Neural cell (in vitro differentiated cells): Measurements from ENCODE around the gene CT45A10. TPM values are rescaled to one million over a fixed set of nuclear protein-coding genes. Genes with fewer than 3 reads are reported as not detected.
"Not testable (repeated sequence)": the region's sequence is repeated elsewhere in the genome, so short reads cannot be mapped to it uniquely, and the experiment has no call there.

Source experiments
- H2AFZ ChIP-seq: fragments of 200-600, 300-800 bp; sonication (generic), shearing (Covaris generic); 2 replicates; pipeline ENCODE4 v1.6.0; 2014; ENCODE audit warnings: low read depth, mild to moderate bottlenecking, antibody characterized with exemption, low read length, moderate library complexity
- H3F3A ChIP-seq: fragments of 200-600 bp; shearing (Covaris generic); 2 replicates; pipeline ENCODE4 v1.6.1; 2016; ENCODE audit warnings: mild to moderate bottlenecking, moderate library complexity, mixed read lengths, antibody characterized with exemption, low read length; ENCODE audit not compliant: insufficient read depth, poor library complexity, severe bottlenecking
- H3K27ac ChIP-seq: fragments of 200-600, 300-800 bp; sonication (generic), shearing (Covaris generic); 2 replicates; pipeline ENCODE4 v1.5.1; 2014; ENCODE audit warnings: mild to moderate bottlenecking, low read length, moderate library complexity
- H3K27me3 ChIP-seq: fragments of 300-800, 200-600 bp; sonication (generic), shearing (Covaris generic); 2 replicates; pipeline ENCODE4 v1.6.0; 2014; ENCODE audit warnings: mild to moderate bottlenecking, low read depth, low read length, moderate library complexity; ENCODE audit not compliant: insufficient read depth
- H3K36me3 ChIP-seq: fragments of 300-800, 200-600 bp; sonication (generic), shearing (Covaris generic); 2 replicates; pipeline ENCODE4 v1.5.1; 2014; ENCODE audit warnings: mild to moderate bottlenecking, antibody characterized with exemption, low read length, moderate library complexity; ENCODE audit not compliant: insufficient read depth
- H3K4me2 ChIP-seq: fragments of 300-800, 200-600 bp; sonication (generic), shearing (Covaris generic); 2 replicates; pipeline ENCODE4 v1.6.0; 2014; ENCODE audit warnings: mild to moderate bottlenecking, low read length
- H3K4me3 ChIP-seq: fragments of 300-800, 200-600 bp; sonication (generic), shearing (Covaris generic); 2 replicates; pipeline ENCODE4 v1.5.1; 2014; ENCODE audit warnings: mild to moderate bottlenecking, low read length, moderate library complexity
- H3K79me2 ChIP-seq: fragments of 200-600 bp; shearing (Covaris generic); replicated peaks from 2 replicates; pipeline ENCODE4 v1.6.0; 2014; ENCODE audit warnings: mild to moderate bottlenecking, low read length, moderate library complexity; ENCODE audit not compliant: insufficient read depth
- H3K9ac ChIP-seq: fragments of 300-800, 200-600 bp; sonication (generic), shearing (Covaris generic); 2 replicates; pipeline ENCODE4 v1.6.1; 2016; ENCODE audit warnings: mild to moderate bottlenecking, low read length, mixed read lengths
- H3K9me2 ChIP-seq: fragments of 200-600 bp; shearing (Covaris generic); 2 replicates; pipeline ENCODE4 v1.6.1; 2016; ENCODE audit warnings: mild to moderate bottlenecking, low read length, mixed read lengths; ENCODE audit not compliant: insufficient read depth
- H3K9me3 ChIP-seq: fragments of 200-600, 300-800 bp; sonication (generic), shearing (Covaris generic); 2 replicates; pipeline ENCODE4 v1.6.1; 2016; ENCODE audit warnings: mild to moderate bottlenecking, mixed run types, low read length, moderate library complexity, mixed read lengths
- H4K20me1 ChIP-seq: fragments of 200-600 bp; shearing (Covaris generic); 2 replicates; pipeline ENCODE4 v1.6.1; 2016; ENCODE audit warnings: mild to moderate bottlenecking, mixed run types; ENCODE audit not compliant: insufficient read depth
- polyA plus RNA-seq: library from polyadenylated mRNA; depleted of rRNA; stranded (reverse); fragments of >200 nt; gene quantifications from 2 replicates; pipeline ENCODE4 v1.2.3, GENCODE V29; 2014

CT45A10 gene
- polyA plus RNA-seq, 1 donor from 2014 or later: not detected

GRCh38 chrX:135888230-135888629 is 5.0 kb downstream of the CT45A10 start:
- H2AFZ ChIP-seq, H3K27me3 ChIP-seq, H3K4me2 ChIP-seq, H3K9me2 ChIP-seq, H4K20me1 ChIP-seq, H3K36me3 ChIP-seq, H3K9me3 ChIP-seq, H3F3A ChIP-seq, H3K27ac ChIP-seq, H3K9ac ChIP-seq, H3K79me2 ChIP-seq, H3K4me3 ChIP-seq: not testable (repeated sequence)

- H3K36me3 ChIP-seq, H2AFZ ChIP-seq, H4K20me1 ChIP-seq, H3K9me2 ChIP-seq, H3F3A ChIP-seq, H3K27ac ChIP-seq, H3K9ac ChIP-seq, H3K4me3 ChIP-seq, H3K79me2 ChIP-seq, H3K27me3 ChIP-seq, H3K9me3 ChIP-seq, H3K4me2 ChIP-seq: not testable (repeated sequence)
These were observed 10.5 kb downstream of the CT45A10 start for GRCh38 chrX:135882741-135883140.

- H3K9me2 ChIP-seq, H3K4me2 ChIP-seq, H3K27me3 ChIP-seq, H3K9ac ChIP-seq, H2AFZ ChIP-seq, H4K20me1 ChIP-seq, H3K9me3 ChIP-seq, H3K27ac ChIP-seq, H3K36me3 ChIP-seq, H3K4me3 ChIP-seq, H3F3A ChIP-seq, H3K79me2 ChIP-seq: not testable (repeated sequence)
These were observed 21.5 kb downstream of the CT45A10 start, which contains the start of gene CT45A9 for GRCh38 chrX:135871712-135872111. Gene CT45A9 (minus strand): TSS chrX:135871812. CDS start chrX:135868061, 3,751 bp downstream.

- not testable (repeated sequence) for H3K9ac ChIP-seq, H3K27me3 ChIP-seq, H3K4me2 ChIP-seq, H3K79me2 ChIP-seq, H3K36me3 ChIP-seq, H3K4me3 ChIP-seq, H4K20me1 ChIP-seq, H2AFZ ChIP-seq, H3F3A ChIP-seq, H3K27ac ChIP-seq, H3K9me2 ChIP-seq, H3K9me3 ChIP-seq
These were observed 38.8 kb downstream of the CT45A10 start, which contains the start of gene CT45A8 for GRCh38 chrX:135854438-135854837. Gene CT45A8 (minus strand): TSS chrX:135854538. CDS start chrX:135850783, 3,755 bp downstream.

- H3K4me2 ChIP-seq, H3K9ac ChIP-seq, H3F3A ChIP-seq, H3K36me3 ChIP-seq, H3K4me3 ChIP-seq, H3K27me3 ChIP-seq, H3K79me2 ChIP-seq, H2AFZ ChIP-seq, H4K20me1 ChIP-seq, H3K9me3 ChIP-seq, H3K9me2 ChIP-seq, H3K27ac ChIP-seq: not testable (repeated sequence)
These were observed 56.1 kb downstream of the CT45A10 start, which contains the start of gene CT45A7 for GRCh38 chrX:135837180-135837579. Gene CT45A7 (minus strand): TSS chrX:135837280. CDS start chrX:135833533, 3,747 bp downstream.

Other genes starting within 250 kb of the CT45A10 start
- gene CT45A1, start 179.8 kb downstream of the CT45A10 start, polyA plus RNA-seq: not detected in 2 replicates
- not detected in 2 replicates for gene CT45A3, start 125.3 kb downstream of the CT45A10 start, polyA plus RNA-seq
- not detected in 2 replicates for gene CT45A5, start 107.9 kb downstream of the CT45A10 start, polyA plus RNA-seq
- gene CT45A6, start 90.7 kb downstream of the CT45A10 start, polyA plus RNA-seq: not detected in 2 replicates
- not detected in 2 replicates for gene CT45A2, start 73.4 kb downstream of the CT45A10 start, polyA plus RNA-seq
- not detected in 2 replicates for gene CT45A7, start 56.2 kb downstream of the CT45A10 start, polyA plus RNA-seq
- gene CT45A8, start 38.9 kb downstream of the CT45A10 start, polyA plus RNA-seq: not detected in 2 replicates
- gene CT45A9, start 21.6 kb downstream of the CT45A10 start, polyA plus RNA-seq: not detected in 2 replicates
- gene SAGE1, start 272 bp upstream of the CT45A10 start, polyA plus RNA-seq: not detected in 2 replicates
- 16.5 and 17.5 TPM in 2 replicates for gene MMGT1, start 80.5 kb upstream of the CT45A10 start, polyA plus RNA-seq
- 98.5 and 103 TPM in 2 replicates for gene SLC9A6, start 92.0 kb upstream of the CT45A10 start, polyA plus RNA-seq